ENCODE data around the gene MAFB.

- TF ChIP-seq CTCF (optimal IDR thresholded peaks at IDR 0.05 in 1 of 3, IDR thresholded peaks at IDR 0.05 in 1 of 3, conservative IDR thresholded peaks at IDR 0.05 in 1 of 3; ENCODE audit: extremely low read depth in 1 of 3, insufficient read depth in 2 of 3, low read length in 3 of 3) (no peak), EZH2 (IDR thresholded peaks at IDR 0.05; ENCODE audit: low read length) (no peak)
These were observed 25.9 kb upstream of the MAFB start for GRCh38 chr20:40714916-40715315.
